Liver (tissue), 9 donors: Measurements from ENCODE around the gene GLE1. TPM values are rescaled to one million over a fixed set of nuclear protein-coding genes. Genes with fewer than 3 reads are reported as not detected.

ENCODE experiments used
- DNase-seq: peaks from one replicate; pipeline ENCODE4 v3.0.0-alpha.2; 2017; ENCODE audit warnings: low spot score
- H3K27ac ChIP-seq, 2 donors: one replicate each; pipeline ENCODE4 v1.7.0; 2013; ENCODE audit warnings: inconsistent platforms in 2 of 2, low read length in 2 of 2, control low read depth in 1 of 2, low read depth in 1 of 2, mild to moderate bottlenecking in 1 of 2
- H3K27me3 ChIP-seq, 4 donors: one replicate each; pipeline versions ENCODE4 v1.6.1 to v1.7.0; 2013; ENCODE audit warnings: low read length in 3 of 4, inconsistent platforms in 1 of 4, mild to moderate bottlenecking in 1 of 4, moderate library complexity in 1 of 4; ENCODE audit not compliant: control insufficient read depth in 4 of 4, insufficient read depth in 4 of 4
- H3K36me3 ChIP-seq, 4 donors: one replicate each; pipeline versions ENCODE4 v1.6.1 to v1.7.0; 2013; ENCODE audit warnings: low read length in 3 of 4, mild to moderate bottlenecking in 3 of 4, low read depth in 1 of 4, moderate library complexity in 1 of 4; ENCODE audit not compliant: control insufficient read depth in 4 of 4, insufficient read depth in 3 of 4
- H3K4me1 ChIP-seq, 4 donors: one replicate each; pipeline versions ENCODE4 v1.6.1 to v1.7.0; 2013; ENCODE audit warnings: low read length in 3 of 4, mild to moderate bottlenecking in 3 of 4, moderate library complexity in 1 of 4; ENCODE audit not compliant: control insufficient read depth in 4 of 4, insufficient read depth in 4 of 4
- H3K4me3 ChIP-seq, 3 donors: one replicate each; pipeline versions ENCODE4 v1.6.1 to v1.7.0; 2013; ENCODE audit warnings: low read length in 3 of 3, control low read depth in 1 of 3, low read depth in 1 of 3, mild to moderate bottlenecking in 1 of 3
- H3K9ac ChIP-seq, 2 donors: one replicate each; pipeline ENCODE4 v1.7.0; 2013; ENCODE audit warnings: low read length in 2 of 2, mild to moderate bottlenecking in 2 of 2, moderate library complexity in 2 of 2, control low read depth in 1 of 2, low read depth in 1 of 2
- H3K9me3 ChIP-seq, 4 donors: one replicate each; pipeline versions ENCODE4 v1.6.1 to v1.7.0; 2013; ENCODE audit warnings: low read length in 3 of 4; ENCODE audit not compliant: control insufficient read depth in 4 of 4
- CTCF ChIP-seq: fragments of 150-350 bp; IDR thresholded peaks from 2 replicates; pipeline ENCODE4 v1.5.1; 2017; ENCODE audit warnings: improper control_type of control experiment, low read depth, low read length; ENCODE audit not compliant: missing input control
- FOXA1 ChIP-seq: IDR thresholded peaks from 2 replicates; pipeline ENCODE4 v1.6.1; 2016; ENCODE audit warnings: antibody characterized with exemption
- FOXA2 ChIP-seq: IDR thresholded peaks from 2 replicates; pipeline ENCODE4 v1.6.1; 2016; ENCODE audit warnings: antibody characterized with exemption
- HNF4A ChIP-seq, 2 donors: conservative IDR thresholded peaks; 2 replicates each; pipeline ENCODE4 v1.6.1; 2016; ENCODE audit warnings: antibody characterized with exemption in 2 of 2, mild to moderate bottlenecking in 2 of 2
- HNF4G ChIP-seq: IDR thresholded peaks from 2 replicates; pipeline ENCODE4 v1.6.1; 2016; ENCODE audit warnings: antibody characterized with exemption
- JUND ChIP-seq, 2 donors: IDR thresholded peaks; 2 replicates each; pipeline ENCODE4 v1.6.1; 2016; ENCODE audit warnings: antibody characterized with exemption in 2 of 2
- MAX ChIP-seq: IDR thresholded peaks from 2 replicates; pipeline ENCODE4 v1.6.1; 2016; ENCODE audit warnings: antibody characterized with exemption
- RAD21 ChIP-seq, 2 donors: IDR thresholded peaks; 2 replicates each; pipeline ENCODE4 v1.6.1; 2016; ENCODE audit warnings: antibody characterized with exemption in 2 of 2, mild to moderate bottlenecking in 2 of 2
- REST ChIP-seq: IDR thresholded peaks from 2 replicates; pipeline ENCODE4 v1.6.1; 2016; ENCODE audit warnings: antibody characterized with exemption, mild to moderate bottlenecking
- RXRA ChIP-seq, 2 donors: IDR thresholded peaks; 2 replicates each; pipeline ENCODE4 v1.6.1; 2017 to 2018; ENCODE audit warnings: antibody characterized with exemption in 2 of 2, mild to moderate bottlenecking in 1 of 2
- SP1 ChIP-seq: IDR thresholded peaks from 2 replicates; pipeline ENCODE4 v1.6.1; 2018; ENCODE audit warnings: antibody characterized with exemption, mild to moderate bottlenecking
- TAF1 ChIP-seq: conservative IDR thresholded peaks from 2 replicates; pipeline ENCODE4 v1.6.1; 2016; ENCODE audit warnings: antibody characterized with exemption, mild to moderate bottlenecking
- YY1 ChIP-seq: IDR thresholded peaks from 2 replicates; pipeline ENCODE4 v1.6.1; 2016; ENCODE audit warnings: antibody characterized with exemption, mild to moderate bottlenecking
- ZBTB33 ChIP-seq: IDR thresholded peaks from 2 replicates; pipeline ENCODE4 v1.6.1; 2016; ENCODE audit warnings: antibody characterized with exemption
- WGBS: extraction: QIAGEN DNeasy Blood & Tissue Kit; methylation state at CpG from one replicate; pipeline ENCODE4 v1.1.7; 2013; 5-methylcytosine and 5-hydroxymethylcytosine counted together
- polyA plus RNA-seq, 2 donors: library from polyadenylated mRNA; stranded (reverse) in 1 of 2; unstranded in 1 of 2; fragments of 200-250 nt in 1 of 2; fragments of >200 nt in 1 of 2; fragmentation: Nextera tagmentation in 1 of 2; extraction: Ambion mirVana in 1 of 2; gene quantifications; one replicate each; pipeline versions ENCODE4 v1.2.1 to v1.2.3, GENCODE V29; 2013 to 2015
- total RNA-seq, 2 donors: library from RNA; depleted of rRNA; stranded (reverse); fragments of >200 nt; gene quantifications; one replicate each; pipeline ENCODE4 v1.2.3, GENCODE V29; 2014
- donor health status: healthy.
- donor health status: healthy.
- donor health status: healthy.
- donor health status: healthy.
- donor health status: healthy.

The GLE1 gene
- total and polyA plus RNA-seq, 4 donors, result 5.3 to 19.5 (median 12.8) TPM

GRCh38 chr9:128556276-128556675 lies 51.8 kb downstream of the GLE1 start:
- DNase-seq, result no peak
- H3K4me3 ChIP-seq, result no peak overlapping the region
- H3K27me3 ChIP-seq, result no peaks in the 10 kb centered on the region
- no peak overlapping the region for H3K9ac ChIP-seq
- H3K36me3 ChIP-seq, result no peaks in the 10 kb centered on the region
- no peaks in the 10 kb centered on the region for H3K9me3 ChIP-seq
- H3K27ac ChIP-seq, result peak overlapping the region; percentile 30 to 54
- WGBS, result 86% methylated on average over 2 of the region's 2 CpGs
- TF ChIP-seq ZBTB33 (no peak), FOXA1 (no peak), JUND (IDR thresholded peaks at IDR 0.05) (no peak)
- H3K4me1 ChIP-seq, result peaks cover 22 to 67% (median 63%) of the 10 kb centered on the region in 4 donors

GRCh38 chr9:128556926-128557634 lies 52.6 kb downstream of the GLE1 start:
- Histone ChIP-seq H3K9ac (no peak overlapping the region), H3K36me3 (no peaks in the 10 kb centered on the region), H3K9me3 (no peaks in the 10 kb centered on the region), H3K4me1 (peaks cover 20 to 61% (median 59%) of the 10 kb centered on the region in 4 donors), H3K27me3 (no peaks in the 10 kb centered on the region), H3K4me3 (peak overlapping the region in 1 of 3 donors; percentile 15), H3K27ac (peak overlapping the region; percentile 39 to 54)
- 33% methylated on average over 5 of the region's 5 CpGs for WGBS
- DNase-seq, result no peak
- no peak for TF ChIP-seq MAX
- TF ChIP-seq CTCF, result no peak
- TF ChIP-seq FOXA2, result peak; percentile 30
- peak; percentile 47 for TF ChIP-seq HNF4G
- TF ChIP-seq SP1, result peak; percentile 74
- TF ChIP-seq REST, result peak; percentile 38
- peak; percentile 47 for TF ChIP-seq YY1
- peak; percentile 89 to 92 for TF ChIP-seq HNF4A (conservative IDR thresholded peaks at IDR 0.05)
- peak; percentile 43 to 71 for TF ChIP-seq RXRA (IDR thresholded peaks at IDR 0.05)
- TF ChIP-seq JUND (IDR thresholded peaks at IDR 0.05), result peak; percentile 32 to 46
- peak; percentile 13 to 25 for TF ChIP-seq RAD21 (IDR thresholded peaks at IDR 0.05)
- TF ChIP-seq TAF1, result no peak
